Activated CD8-positive, alpha-beta memory T cell treated with anti-CD3 and anti-CD28 coated beads, Interleukin-2, amount 10 ng/mL, durations not matched to agents 7 days and 5 days (primary cell): Measurements from ENCODE around the gene JMJD1C. TPM values are rescaled to one million over a fixed set of nuclear protein-coding genes. Genes with fewer than 3 reads are reported as not detected.

Experiments
- ATAC-seq: fragments of 150-1000 bp; cut with Tn5 transposase; one replicate; pipeline ENCODE4 v1.10.0; 2021; ENCODE audit warnings: moderate library complexity
- CTCF ChIA-PET: fragments of 350-600 bp; sonication (Branson Sonifier 250); formaldehyde crosslinking; loops from one replicate; lab custom pipeline; 2021; ENCODE audit warnings: antibody characterized with exemption; lab: Charles Lee
- DNase-seq: peaks from one replicate; pipeline ENCODE4 v3.0.0-alpha.2; 2020
- H3K27ac Mint-ChIP-seq: one replicate; pipeline ENCODE4 v1.8.0; 2021; ENCODE audit warnings: mild to moderate bottlenecking, mixed read lengths
- H3K27me3 Mint-ChIP-seq: one replicate; pipeline ENCODE4 v1.8.0; 2021; ENCODE audit warnings: mixed read lengths
- H3K36me3 Mint-ChIP-seq: one replicate; pipeline ENCODE4 v1.8.0; 2021; ENCODE audit warnings: mild to moderate bottlenecking, mixed read lengths
- H3K4me1 Mint-ChIP-seq: one replicate; pipeline ENCODE4 v1.8.0; 2021; ENCODE audit warnings: mixed read lengths
- H3K4me3 Mint-ChIP-seq: one replicate; pipeline ENCODE4 v1.8.0; 2021; ENCODE audit warnings: mild to moderate bottlenecking, moderate library complexity, mixed read lengths
- H3K9me3 Mint-ChIP-seq: one replicate; pipeline ENCODE4 v1.8.0; 2022; ENCODE audit warnings: low read depth, mixed read lengths
- total RNA-seq, 2 experiments: library from RNA; stranded (reverse); gene quantifications; one replicate each; pipeline ENCODE4 v1.2.3, GENCODE V29; 2021

Gene JMJD1C
- total RNA-seq, 2 experiments from 2014 or later: 55.7 to 87.6 TPM

DNA sequence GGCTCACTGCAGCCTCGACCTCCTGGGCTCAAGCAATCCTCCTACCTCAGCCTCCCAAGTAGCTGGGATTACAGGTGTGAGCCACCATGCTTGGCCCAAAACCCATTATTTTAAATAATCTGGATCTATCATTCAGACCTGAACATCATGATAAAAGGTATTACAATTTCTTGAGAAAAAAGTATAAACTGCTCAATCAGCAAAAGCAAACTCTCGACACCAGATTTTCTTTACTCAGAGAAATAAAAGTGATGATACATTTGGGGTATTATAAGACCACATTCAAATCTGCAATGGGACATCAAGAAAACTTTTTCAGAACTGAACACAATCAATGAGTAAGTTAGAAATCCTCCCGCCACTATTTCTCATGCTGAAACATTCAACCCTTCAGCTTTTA lies 41.2 kb downstream of the JMJD1C start:
- DNase-seq: no peak
- Mint-ChIP-seq H3K4me3 (no peak overlapping the region), H3K9me3 (no peaks in the 10 kb centered on the region), H3K27me3 (no peaks in the 10 kb centered on the region), H3K36me3 (peaks cover 10% of the 10 kb centered on the region), H3K27ac (no peak overlapping the region), H3K4me1 (peaks cover 35% of the 10 kb centered on the region)
- no peak for ATAC-seq
- CTCF ChIA-PET: no interaction called here

DNA sequence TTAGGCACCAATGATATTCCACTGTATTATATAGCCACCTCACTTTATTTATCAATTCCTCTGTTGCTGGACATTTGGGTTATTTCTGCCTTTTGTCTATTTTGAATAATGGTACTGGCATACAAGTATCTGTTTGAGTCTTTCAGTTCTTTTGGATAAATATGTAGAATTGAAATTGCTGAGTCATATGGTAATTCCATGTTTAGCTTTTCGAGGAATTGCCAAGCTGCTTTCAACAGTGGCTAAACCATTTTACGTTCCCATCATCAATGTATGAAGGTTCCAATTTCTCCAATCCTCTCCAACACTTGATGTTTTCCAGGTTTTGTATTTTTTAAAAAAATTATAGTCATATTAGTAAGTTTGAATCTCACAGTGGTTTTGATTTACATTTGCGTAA lies 42.3 kb downstream of the JMJD1C start:
- no peak for ATAC-seq
- no peak overlapping the region for H3K4me3 Mint-ChIP-seq
- CTCF ChIA-PET: no interaction called here

DNA sequence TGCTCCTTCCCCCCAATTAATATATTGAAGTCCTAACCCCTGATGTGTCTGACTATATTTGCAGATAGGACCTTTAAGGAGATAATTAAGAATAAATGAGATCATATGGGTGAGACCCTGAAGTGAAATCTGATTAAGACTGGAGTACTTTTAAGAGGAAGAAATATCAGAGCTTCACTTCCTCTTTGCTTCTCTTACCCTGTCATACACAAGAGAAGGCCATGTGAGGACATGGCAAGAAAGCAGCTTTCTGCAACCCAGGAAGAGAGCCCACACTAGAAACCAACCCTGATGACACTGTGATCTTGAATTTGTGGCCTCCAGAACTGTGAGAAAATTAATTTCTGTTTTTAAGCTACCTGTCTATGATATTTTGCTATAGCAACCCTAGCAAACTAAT lies 44.2 kb downstream of the JMJD1C start:
- Mint-ChIP-seq H3K9me3 (no peaks in the 10 kb centered on the region), H3K4me1 (peaks cover 33% of the 10 kb centered on the region), H3K27ac (peak overlapping the region; percentile 79), H3K36me3 (peaks cover 7% of the 10 kb centered on the region), H3K4me3 (no peak overlapping the region), H3K27me3 (no peaks in the 10 kb centered on the region)
- CTCF ChIA-PET: no interaction called here
- no peak for DNase-seq
- ATAC-seq: peak; percentile 86

More for the DNA sequence above, 42.3 kb downstream of the JMJD1C start:
- Mint-ChIP-seq H3K27me3 (no peaks in the 10 kb centered on the region), H3K9me3 (no peaks in the 10 kb centered on the region), H3K27ac (no peak overlapping the region), H3K36me3 (peaks cover 7% of the 10 kb centered on the region), H3K4me1 (peaks cover 31% of the 10 kb centered on the region)
- no peak for DNase-seq

GRCh38 chr10:63416376-63416775 lies 49.4 kb downstream of the JMJD1C start:
- no peaks in the 10 kb centered on the region for H3K27me3 Mint-ChIP-seq
- no peak overlapping the region for H3K4me3 Mint-ChIP-seq
- H3K27ac Mint-ChIP-seq: no peak overlapping the region
- H3K9me3 Mint-ChIP-seq: no peaks in the 10 kb centered on the region
- peaks cover 16% of the 10 kb centered on the region for H3K4me1 Mint-ChIP-seq
- CTCF ChIA-PET: no interaction called here
- H3K36me3 Mint-ChIP-seq: peaks cover 7% of the 10 kb centered on the region
- ATAC-seq: no peak
- no peak for DNase-seq

- Mint-ChIP-seq H3K4me3 (no peak overlapping the region), H3K9me3 (no peaks in the 10 kb centered on the region), H3K4me1 (peaks cover 10% of the 10 kb centered on the region), H3K27me3 (no peaks in the 10 kb centered on the region), H3K27ac (no peak overlapping the region), H3K36me3 (peaks cover 6% of the 10 kb centered on the region)
- ATAC-seq: no peak
- CTCF ChIA-PET: no interaction called here
- no peak for DNase-seq
Observed at GRCh38 chr10:63415640-63416244, 50.0 kb downstream of the JMJD1C start.

DNA sequence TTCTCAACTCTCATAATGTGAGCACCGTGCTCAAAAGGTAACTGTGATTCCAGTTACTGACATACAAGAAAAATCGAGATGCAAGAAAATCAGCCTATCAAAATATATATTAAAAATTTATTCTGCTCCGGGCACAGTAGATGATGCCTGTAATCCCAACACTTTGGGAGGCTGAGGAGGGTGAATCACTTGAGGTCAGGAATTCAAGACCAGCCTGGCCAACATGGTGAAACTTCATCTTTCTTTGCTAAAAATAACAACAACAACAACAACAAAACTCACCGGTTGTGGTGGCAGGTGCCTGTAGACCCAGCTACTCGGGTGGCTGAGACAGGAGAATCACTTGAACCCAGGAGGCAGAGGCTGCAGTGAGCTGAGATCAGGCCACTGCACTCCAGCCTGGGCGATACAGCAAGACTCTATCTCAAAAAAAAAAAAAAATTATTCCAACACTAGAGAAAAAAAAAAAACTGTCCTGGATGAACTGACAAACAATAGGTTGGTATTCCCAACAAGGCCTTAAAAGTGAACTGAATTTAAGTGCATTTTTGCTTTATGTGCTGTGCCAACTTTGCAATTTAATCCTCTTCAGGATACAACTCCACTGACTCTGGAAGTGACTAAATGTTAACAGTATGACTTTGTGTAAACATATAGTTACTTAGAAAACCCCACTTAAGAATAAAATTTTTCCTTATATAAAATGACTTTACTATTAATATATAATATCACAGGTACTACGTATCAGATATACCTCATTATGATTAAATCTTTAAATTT lies 51.1 kb downstream of the JMJD1C start:
- CTCF ChIA-PET: interaction anchor here (0.7 kb wide), 1 partner anchor 272 kb away, joined by 3 read pairs; no protein-coding TSS in a partner anchor
- Mint-ChIP-seq H3K27me3 (no peaks in the 10 kb centered on the region), H3K4me3 (no peak overlapping the region), H3K36me3 (peaks cover 3% of the 10 kb centered on the region), H3K4me1 (peaks cover 10% of the 10 kb centered on the region), H3K27ac (no peak overlapping the region), H3K9me3 (no peaks in the 10 kb centered on the region)
- DNase-seq (no peak), ATAC-seq (no peak)

DNA sequence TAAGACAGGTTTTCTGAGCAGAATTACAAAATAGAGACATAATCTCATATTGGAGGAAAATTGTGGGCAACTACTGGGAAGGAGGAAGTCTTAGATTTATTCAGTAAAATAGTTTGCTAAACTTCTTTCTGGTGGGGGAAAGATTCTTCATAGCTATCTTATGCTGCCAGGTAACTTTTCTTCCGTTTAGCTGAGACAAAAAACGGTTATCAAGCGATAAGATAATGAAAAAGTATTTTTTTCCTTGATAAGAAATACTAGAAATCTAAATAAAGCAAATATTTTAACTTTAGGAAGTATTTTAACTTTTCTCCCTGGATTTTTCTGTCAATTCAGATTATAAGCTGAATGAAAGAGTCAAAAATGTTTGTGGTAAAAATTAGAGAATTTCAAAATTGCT lies 52.3 kb downstream of the JMJD1C start:
- Mint-ChIP-seq H3K36me3 (peaks cover 3% of the 10 kb centered on the region), H3K4me1 (peaks cover 10% of the 10 kb centered on the region), H3K27ac (no peak overlapping the region), H3K4me3 (no peak overlapping the region), H3K9me3 (no peaks in the 10 kb centered on the region), H3K27me3 (no peaks in the 10 kb centered on the region)
- ATAC-seq (no peak), DNase-seq (no peak)
- CTCF ChIA-PET: interaction anchor here (0.7 kb wide), 1 partner anchor 216 kb away, joined by 3 read pairs; no protein-coding TSS in a partner anchor

GRCh38 chr10:63412304-63412703 lies 53.5 kb downstream of the JMJD1C start:
- Mint-ChIP-seq H3K4me3 (no peak overlapping the region), H3K9me3 (no peaks in the 10 kb centered on the region), H3K27ac (no peak overlapping the region), H3K27me3 (no peaks in the 10 kb centered on the region), H3K36me3 (peaks cover 5% of the 10 kb centered on the region), H3K4me1 (peaks cover 8% of the 10 kb centered on the region)
- no peak for ATAC-seq
- CTCF ChIA-PET: no interaction called here
- DNase-seq: no peak

DNA sequence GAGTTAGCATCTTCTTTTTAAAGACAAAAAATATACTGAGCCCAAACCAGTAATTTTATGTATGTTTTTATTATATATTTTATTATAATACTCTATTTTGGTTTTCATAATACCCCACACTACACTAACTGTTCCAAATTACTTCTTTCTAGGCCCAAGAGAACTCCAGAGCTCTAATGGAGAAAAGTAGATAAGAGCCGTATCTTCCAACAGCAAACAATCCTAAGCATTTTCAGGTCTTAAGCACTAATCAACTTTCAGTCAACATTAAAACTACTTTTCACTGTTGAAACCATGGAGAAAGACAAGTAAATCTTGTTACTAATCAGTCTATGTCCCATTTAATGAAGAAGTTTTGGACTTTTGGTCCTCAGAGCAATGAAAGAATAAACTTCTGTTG lies 55.1 kb downstream of the JMJD1C start:
- peaks cover 10% of the 10 kb centered on the region for H3K36me3 Mint-ChIP-seq
- DNase-seq: no peak
- no peak overlapping the region for H3K4me3 Mint-ChIP-seq
- H3K27ac Mint-ChIP-seq: no peak overlapping the region
- CTCF ChIA-PET: no interaction called here
- H3K9me3 Mint-ChIP-seq: no peaks in the 10 kb centered on the region
- no peak for ATAC-seq
- peaks cover 4% of the 10 kb centered on the region for H3K4me1 Mint-ChIP-seq
- no peaks in the 10 kb centered on the region for H3K27me3 Mint-ChIP-seq

DNA sequence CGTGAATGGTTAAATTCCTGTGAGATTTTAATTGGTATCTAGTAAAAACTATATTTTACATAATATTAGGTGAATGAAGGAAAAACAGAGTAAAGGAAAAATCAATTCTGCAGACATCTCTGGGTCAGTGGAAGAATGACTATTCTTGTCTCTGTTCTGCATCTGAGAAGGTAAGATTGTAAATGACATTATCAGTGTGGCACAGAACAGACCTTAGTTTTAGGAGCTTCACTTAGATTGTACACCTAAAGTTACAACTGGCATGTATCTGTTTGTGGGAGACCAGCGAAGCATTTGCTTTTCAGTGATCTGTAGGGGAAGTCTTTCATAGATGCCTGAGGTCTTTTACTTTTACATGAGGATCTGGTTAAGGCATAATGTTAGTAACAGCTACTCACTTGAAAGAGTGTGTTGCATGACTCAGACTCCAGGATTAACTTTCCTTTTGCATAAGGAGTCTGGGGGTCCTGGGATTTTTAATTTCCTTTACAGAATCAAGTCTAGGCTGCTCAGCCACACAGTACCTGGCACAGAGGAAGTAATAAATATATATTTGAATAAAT lies 56.2 kb downstream of the JMJD1C start:
- Mint-ChIP-seq H3K9me3 (no peaks in the 10 kb centered on the region), H3K4me3 (no peak overlapping the region), H3K27ac (no peak overlapping the region), H3K27me3 (no peaks in the 10 kb centered on the region), H3K4me1 (peaks cover 4% of the 10 kb centered on the region), H3K36me3 (peaks cover 11% of the 10 kb centered on the region)
- DNase-seq: no peak
- CTCF ChIA-PET: no interaction called here
- ATAC-seq: no peak

- no peak for DNase-seq
- ATAC-seq: no peak
- H3K27ac Mint-ChIP-seq: no peak overlapping the region
- no peaks in the 10 kb centered on the region for H3K27me3 Mint-ChIP-seq
- peaks cover 4% of the 10 kb centered on the region for H3K4me1 Mint-ChIP-seq
- H3K36me3 Mint-ChIP-seq: peaks cover 10% of the 10 kb centered on the region
- H3K9me3 Mint-ChIP-seq: no peaks in the 10 kb centered on the region
- no peak overlapping the region for H3K4me3 Mint-ChIP-seq
- CTCF ChIA-PET: interaction anchor here (1.1 kb wide), 1 partner anchor 223 kb away, joined by 4 read pairs; no protein-coding TSS in a partner anchor
Observed at GRCh38 chr10:63407136-63407662, 58.6 kb downstream of the JMJD1C start.

- Mint-ChIP-seq H3K9me3 (no peaks in the 10 kb centered on the region), H3K4me3 (no peak overlapping the region), H3K27me3 (no peaks in the 10 kb centered on the region), H3K36me3 (peaks cover 12% of the 10 kb centered on the region), H3K4me1 (peaks cover 19% of the 10 kb centered on the region), H3K27ac (no peak overlapping the region)
- DNase-seq (no peak), ATAC-seq (no peak)
- CTCF ChIA-PET: interaction anchor here (1.2 kb wide), 1 partner anchor 69 kb away, joined by 3 read pairs; no protein-coding TSS in a partner anchor
Observed at GRCh38 chr10:63396133-63396761, 69.5 kb downstream of the JMJD1C start.

DNA sequence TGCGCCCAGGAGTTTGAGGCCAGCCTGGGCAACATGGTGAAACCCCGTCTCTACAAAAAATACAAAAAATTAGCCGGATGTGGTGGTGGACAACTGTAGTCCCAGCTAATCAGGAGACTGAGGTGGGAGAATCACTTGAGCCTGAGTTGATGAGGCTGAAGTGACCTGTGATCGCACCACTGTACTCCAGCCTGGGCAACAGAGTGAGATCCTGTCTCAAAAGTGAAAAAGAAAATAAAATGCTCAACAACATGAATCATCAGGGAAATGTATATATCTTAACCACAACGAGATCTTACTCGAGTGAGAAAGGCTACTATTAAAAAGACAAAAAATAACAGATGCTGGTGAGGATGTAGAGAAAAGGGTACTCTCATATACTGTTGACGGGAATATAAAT lies 72.7 kb downstream of the JMJD1C start:
- Mint-ChIP-seq H3K27me3 (no peaks in the 10 kb centered on the region), H3K9me3 (no peaks in the 10 kb centered on the region), H3K36me3 (peaks cover 26% of the 10 kb centered on the region), H3K4me3 (no peak overlapping the region), H3K27ac (no peak overlapping the region), H3K4me1 (peaks cover 37% of the 10 kb centered on the region)
- DNase-seq (no peak), ATAC-seq (no peak)
- CTCF ChIA-PET: no interaction called here
